ENCODE measurements around the gene ADD1.
"Not testable (repeated sequence)": the region's sequence is repeated elsewhere in the genome, so short reads cannot be mapped to it uniquely, and the experiment has no call there.

Gene ADD1

DNA sequence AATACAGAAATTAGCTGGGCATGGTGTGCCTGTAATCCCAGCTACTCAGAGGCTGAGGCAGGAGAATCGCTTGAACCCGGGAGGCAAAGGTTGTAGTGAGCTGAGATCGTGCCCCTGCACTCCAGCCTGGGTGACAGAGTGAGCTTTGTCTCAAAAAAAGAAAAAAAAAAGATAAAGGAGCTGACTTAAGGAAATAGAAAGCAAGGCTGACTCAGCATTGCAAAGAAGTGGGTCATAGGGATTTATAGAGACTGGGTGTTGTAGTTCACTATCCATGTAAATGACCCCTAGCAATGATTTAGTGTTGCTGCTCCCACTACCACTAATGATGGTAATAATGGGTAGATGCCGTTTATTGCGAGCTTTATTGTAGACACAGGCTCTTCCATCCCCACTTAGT is 47.6 kb downstream of the ADD1 start:
- DNase-seq: no peak

DNA sequence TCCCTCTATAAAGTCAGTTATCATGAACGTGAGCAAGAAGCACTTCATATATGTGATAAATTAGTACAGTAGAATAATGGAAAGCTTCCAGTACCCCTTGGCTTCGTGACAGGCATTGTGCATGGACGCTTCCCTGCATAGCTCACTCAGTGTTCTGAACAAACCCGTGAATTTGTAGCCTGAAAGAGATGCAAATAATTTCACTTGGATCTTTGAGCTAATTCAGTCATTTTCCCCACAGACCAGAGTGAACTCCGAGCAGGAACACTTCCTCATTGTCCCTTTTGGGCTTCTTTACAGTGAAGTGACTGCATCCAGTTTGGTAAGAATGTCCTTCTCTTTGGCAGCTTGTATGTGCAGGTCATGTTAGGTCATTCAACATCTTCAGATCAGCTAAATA is 50.1 kb downstream of the ADD1 start:
- DNase-seq: no peak

DNA sequence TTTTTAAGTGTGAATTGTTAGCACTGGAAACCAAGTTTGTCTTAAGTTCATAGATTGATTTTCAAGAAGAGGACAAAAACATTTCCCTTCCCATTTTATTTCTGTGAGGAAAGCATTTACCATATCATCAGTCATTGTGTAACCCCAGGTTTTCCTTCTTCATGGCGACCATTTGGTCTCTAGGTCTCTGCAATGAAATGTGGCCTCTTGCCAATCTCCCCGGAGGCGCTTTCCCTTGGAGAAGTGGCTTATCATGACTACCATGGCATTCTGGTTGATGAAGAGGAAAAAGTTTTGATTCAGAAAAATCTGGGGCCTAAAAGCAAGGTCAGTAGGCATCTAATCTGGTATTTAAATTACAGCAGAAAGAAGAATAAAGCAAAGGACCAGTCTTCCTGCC is 54.4 kb downstream of the ADD1 start:
- DNase-seq: no peak

DNA sequence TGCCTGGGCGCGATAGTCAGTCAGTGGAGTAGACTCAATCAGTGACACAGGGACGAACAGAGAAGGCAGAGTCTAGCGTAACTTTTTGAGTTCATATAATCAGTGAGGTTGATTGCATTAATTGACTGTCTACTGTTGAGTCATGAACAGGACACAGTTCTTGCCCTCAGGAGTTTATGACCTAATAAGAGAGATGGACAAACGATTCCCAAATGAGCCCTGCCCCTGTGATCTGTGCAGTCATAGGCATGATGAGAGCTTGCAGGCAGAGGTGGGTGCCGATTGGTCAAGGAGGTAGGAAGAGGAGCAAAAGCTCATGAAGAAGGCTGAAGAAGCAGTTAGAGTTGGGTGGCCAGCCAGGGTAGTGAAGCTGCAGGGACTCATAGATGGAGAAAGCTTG is 57.1 kb downstream of the ADD1 start:
- no peak for DNase-seq

DNA sequence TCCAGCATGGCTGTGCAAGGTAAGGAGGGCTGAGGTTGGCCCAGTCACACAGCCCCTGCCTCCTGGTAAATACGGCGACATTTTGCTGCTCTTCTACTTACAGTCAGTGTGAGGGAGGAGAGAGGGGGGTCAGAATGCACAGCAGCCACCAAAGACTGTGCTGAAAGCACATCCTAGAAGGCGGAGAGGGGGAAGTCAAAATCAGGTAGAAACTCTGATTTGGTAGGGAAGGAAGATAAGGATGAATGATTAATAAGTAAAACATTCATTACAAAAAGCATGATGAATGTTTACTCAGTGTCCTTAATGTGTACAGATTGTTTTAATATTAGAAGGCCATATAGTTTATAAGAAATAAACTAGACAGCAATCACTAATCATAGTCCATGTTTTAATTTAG is 57.5 kb downstream of the ADD1 start:
- no peak for DNase-seq

DNA sequence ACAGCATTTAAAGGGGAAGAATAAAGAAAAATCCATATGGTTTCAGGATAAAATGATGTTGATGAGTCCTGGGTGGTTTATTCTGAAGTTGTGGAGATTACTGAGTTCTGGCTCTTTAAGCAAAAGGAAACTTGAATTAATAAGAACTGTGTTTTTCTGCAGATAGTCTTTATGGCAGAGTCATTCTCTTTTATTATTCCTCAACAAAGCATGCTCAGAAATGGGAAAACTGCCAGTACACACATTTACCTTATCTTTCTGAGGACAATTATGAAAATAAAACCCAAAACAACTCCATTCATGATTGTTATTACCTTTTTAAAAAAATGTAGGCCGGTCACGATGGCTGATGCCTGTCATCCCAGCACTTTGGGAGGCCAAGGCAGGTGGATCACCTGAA is 58.5 kb downstream of the ADD1 start:
- DNase-seq: no peak

DNA sequence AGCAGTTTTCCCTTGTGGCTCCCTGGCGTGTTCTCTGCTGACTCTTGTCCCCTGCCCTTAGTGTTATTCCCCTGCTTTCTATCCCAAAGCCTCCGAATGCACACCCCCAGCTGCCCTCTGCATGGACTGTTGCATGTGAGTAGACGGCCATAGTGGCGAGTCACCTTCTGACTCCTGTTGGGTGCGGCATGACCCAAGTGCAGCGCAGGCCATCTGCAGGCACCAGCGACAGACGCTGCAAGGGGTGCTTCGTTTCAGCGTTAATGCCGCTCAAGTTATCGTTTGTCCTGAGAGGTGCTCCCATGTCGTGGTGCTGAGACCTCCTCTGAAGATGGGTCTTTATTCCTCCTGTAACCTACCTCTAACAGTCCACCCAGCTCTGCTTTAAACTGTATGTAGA is 61.9 kb downstream of the ADD1 start:
- no peak for DNase-seq

DNA sequence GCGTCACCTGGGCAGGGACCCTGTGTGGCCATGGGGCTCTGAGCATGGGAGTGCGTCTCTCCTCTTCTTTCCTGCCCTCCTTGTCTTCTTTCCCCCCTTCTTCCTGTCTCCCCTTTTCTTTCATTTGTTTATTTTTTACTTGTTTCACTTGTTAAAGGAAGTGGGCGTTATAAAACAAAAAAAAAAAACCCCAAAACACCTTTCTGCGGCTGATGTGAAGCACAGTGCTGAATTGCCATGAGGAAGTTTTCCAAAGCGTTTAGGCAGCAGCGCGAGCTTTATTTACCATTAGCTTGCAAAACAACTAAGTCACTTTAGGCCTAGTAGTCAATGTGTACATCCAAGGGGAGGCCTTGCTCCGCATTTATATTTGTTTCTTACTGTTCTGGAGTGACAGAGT is 62.6 kb downstream of the ADD1 start:
- no peak for DNase-seq

DNA sequence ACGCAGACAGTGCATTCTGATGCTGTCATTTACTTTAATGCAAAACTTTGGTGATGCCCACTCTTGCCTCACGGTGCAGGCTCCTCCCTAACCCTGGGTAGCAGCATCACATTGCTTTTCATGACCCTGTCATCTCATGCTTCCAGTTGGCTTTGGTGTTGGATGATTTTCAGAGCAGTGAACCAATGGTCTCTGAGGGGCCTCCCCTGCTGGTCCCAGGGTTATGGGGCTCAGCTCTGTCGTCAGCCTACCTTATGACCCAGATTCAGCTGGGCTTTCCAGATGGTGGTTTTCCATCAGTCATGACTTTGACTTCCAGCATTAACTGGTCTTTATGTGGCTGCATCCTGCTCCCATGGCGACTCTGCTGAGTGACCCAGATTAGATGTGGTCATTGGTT is 63.6 kb downstream of the ADD1 start:
- DNase-seq: no peak

DNA sequence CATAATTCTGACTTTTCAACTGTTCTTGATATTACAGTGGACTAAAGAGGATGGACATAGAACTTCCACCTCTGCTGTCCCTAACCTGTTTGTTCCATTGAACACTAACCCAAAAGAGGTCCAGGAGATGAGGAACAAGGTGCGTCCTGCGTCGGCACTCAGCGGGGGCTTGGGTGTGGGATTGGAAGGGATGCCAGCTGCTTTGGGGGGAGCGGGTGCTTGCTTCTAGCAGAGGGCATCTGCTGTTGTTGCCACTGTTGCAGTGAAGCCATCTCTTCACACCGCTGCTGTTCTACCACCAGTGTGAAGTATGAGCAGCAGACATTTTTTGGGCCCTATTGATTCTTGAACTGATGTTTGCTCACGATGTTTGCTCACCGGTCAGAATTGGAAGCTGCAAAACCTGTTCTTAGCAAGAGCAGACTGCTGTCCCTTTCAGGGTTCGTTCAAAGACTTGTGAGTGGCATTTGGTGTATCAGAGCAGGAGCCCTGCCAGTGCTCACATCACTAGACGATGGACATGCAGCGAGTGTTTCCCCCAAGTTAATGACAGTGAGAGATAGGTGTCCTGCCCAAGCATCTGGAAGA is 64.2 kb downstream of the ADD1 start:
- DNase-seq: no peak

DNA sequence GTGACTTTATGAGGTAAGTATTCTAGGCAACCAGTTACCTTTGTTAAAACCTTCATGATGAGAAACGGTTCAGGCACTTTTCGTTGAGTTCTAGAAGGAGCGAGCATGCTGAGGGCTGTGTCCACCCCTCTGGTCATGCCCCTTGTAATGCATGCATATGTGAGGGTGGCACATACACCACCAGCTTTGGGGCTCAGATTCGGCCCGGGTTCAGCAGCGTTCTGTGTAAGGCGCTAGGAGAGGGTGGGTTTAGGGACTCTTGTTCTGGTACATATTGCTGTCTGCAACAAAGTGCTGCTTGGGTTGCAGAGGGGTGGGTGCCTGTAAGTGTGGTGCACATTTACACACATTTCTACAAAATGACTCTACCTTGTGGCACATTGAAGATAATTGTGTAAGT is 65.0 kb downstream of the ADD1 start:
- no peak for DNase-seq

DNA sequence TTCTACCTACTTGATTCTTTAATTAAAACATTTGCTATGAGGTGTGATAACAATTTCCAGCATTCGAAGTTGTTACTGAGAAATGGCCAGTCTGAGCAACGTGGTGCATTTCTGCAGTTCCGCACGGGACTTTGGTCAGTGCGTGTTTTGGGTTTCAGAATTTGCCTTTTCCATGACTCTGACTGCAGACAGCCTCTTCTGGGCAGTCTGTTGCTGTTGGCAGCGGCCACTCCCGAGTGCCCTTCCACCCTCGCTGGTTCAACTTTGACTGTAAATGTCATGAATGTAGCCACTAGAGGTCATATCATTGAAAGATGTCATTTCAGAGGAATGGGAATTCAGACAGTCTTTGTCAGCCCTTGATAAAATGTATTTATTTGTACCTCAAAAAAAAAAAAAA is 65.9 kb downstream of the ADD1 start:
- DNase-seq: no peak

DNA sequence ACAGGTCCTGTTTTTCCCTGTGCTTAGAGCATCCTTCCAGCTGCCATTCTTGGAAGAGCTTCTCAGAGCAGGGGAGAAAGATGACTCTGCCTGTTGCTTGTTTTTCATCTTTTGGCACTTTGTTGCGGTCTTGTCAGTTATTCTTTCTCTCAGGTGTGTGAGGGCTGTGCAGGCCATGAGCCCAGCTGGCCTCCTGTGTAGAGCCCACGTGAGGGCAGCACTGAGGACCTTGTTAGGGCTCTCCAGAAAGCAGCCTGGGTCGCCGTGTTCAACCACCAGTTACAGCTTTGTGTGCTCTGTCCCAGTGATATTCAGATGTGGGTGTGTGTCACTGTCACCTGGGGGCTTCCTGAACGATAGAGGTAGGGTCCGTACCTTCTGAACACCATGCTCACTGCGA is 66.8 kb downstream of the ADD1 start:
- DNase-seq: no peak

DNA sequence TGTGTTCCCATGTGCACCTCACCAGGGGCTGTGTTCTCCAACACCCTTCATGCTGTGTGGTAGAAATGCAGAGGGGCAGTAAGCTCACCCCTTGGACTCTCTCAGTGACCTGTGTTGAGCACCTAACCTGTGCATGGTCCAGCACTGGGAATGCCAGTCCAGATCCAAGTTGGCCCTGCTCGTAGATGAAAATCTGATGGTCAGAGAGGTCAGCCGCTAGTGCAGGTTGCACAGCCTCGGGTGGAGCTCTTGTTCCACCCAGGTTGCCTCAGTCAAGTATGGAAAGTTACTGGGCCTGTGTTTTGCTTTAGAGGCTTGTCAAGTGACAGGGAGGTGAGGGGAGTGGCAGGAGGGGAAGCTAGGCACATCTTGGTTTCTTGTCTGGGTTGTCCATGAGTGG is 68.2 kb downstream of the ADD1 start:
- no peak for DNase-seq

DNA sequence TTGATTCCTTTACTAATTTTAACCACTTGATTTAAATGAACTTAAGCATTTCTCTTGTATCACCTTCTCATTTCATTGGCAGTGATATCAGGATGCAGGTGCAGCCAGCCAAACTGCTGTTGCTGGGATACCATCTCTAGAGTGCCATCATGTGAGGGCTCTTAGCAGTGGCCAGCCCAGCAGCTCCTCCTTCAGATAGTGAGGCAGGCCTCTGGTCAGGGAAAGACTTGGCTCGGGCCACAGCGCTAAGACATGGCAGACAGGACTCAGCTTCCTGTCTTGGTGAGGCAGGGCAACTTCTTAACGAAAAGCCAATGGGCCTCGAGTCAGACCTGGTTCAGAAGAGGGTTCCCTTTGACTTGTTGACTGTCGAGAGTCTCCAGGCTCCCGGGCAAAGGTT is 69.5 kb downstream of the ADD1 start:
- DNase-seq: no peak

DNA sequence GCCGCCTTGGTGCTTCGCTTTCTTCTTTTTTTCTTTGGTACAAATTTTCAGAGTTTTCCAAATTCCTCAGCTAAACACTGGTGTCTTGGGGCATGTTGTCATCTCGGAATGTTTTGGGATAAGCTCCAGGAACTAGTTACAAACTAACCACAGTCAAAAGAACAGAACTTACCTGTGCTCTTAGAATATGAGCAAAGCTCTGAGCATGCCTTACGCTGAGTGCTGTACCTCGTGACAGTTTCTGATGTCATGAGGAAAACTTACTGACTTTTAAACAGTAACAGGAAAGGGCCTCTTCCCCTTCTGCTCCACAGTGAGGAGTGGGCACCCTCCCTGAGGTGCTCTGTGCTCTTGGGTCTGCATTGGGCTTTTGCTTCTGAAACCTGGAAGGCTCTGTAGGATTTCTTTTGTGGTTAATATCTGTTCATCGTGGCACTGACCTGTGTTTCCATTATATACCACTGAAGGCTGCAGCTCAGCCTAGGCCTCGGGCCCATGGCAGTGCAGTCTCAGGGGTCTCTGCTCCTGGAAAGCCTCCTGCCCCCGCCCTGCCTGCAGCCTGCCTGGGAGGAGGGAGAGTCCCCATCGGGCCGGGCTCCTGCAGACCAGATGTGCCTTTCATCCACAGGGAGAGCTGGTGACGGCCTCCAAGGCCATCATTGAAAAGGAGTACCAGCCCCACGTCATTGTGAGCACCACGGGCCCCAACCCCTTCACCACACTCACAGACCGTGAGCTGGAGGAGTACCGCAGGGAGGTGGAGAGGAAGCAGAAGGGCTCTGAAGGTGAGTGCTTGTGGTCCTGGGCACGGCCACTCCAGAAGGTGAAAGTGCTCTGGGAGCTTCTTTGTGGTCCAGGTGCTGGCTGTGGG is 70.8 kb downstream of the ADD1 start:
- DNase-seq: no peak

DNA sequence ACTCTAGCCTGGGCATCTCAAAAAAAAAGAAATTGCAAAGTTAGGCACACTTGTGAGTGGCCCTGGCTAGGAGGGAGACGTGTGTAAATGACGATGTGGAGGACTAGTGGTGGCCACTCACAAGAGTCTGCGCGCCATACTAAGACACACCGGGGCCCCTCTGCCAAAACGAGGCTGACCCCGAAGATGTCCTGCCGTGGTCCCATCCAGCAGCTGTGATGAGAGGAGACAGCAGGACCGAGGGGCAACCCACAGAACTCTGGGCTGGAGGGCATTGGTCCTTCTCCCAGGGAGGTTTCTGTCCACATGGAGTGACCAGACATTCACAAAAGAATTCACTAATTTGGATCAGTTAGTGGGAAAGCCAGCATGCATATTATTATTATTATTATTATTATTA is 72.1 kb downstream of the ADD1 start:
- DNase-seq: no peak

DNA sequence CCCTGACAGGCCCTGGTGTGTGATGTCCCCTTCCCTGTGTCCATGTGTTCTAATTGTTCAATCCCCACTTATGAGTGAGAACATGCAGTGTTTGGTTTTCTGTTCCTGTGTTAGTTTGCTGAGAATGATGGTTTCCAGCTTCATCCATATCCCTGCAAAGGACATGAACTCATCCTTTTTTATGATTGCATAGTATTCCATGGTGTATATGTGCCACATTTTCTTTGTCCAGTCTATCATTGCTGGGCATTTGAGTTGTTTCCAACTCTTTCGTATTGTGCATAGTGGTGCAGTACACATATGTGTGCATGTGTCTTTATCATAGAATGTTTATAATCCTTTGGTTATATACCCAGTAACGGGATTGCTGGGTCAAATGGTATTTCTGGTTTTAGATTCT is 73.1 kb downstream of the ADD1 start:
- DNase-seq: not testable (repeated sequence)

DNA sequence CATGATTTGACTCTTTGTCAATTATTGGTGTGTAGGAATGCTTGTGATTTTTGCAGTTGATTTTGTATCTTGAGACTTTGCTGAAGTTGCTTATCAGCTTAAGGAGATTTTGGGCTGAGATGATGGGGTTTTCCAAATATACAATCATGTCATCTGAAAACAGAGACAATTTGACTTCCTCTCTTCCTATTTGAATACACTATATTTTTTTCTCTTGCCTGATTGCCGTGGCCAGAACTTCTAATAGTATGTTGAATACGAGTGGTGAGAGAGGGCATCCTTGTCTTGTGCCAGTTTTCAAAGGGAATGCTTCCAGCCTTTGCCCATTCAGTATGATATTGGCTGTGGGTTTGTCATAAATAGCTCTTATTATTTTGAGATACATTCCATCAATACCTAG is 74.7 kb downstream of the ADD1 start:
- not testable (repeated sequence) for DNase-seq

DNA sequence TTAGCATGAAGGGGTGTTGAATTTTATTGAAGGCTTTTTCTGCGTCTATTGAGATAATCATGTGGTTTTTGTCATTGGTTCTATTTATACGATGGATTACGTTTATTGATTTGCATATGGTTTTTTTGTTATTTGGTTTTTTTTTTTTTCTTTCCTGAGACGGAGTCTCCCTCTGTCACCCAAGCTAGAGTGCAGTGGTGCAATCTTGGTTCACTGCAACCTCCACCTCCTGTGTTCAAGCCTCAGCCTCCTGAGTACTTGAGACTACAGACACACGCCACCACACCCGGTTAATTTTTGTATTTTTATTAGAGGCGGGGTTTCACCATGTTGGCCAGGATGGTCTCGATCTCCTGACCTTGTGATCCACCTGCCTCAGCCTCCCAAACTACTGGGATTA is 75.1 kb downstream of the ADD1 start:
- DNase-seq: not testable (repeated sequence)

DNA sequence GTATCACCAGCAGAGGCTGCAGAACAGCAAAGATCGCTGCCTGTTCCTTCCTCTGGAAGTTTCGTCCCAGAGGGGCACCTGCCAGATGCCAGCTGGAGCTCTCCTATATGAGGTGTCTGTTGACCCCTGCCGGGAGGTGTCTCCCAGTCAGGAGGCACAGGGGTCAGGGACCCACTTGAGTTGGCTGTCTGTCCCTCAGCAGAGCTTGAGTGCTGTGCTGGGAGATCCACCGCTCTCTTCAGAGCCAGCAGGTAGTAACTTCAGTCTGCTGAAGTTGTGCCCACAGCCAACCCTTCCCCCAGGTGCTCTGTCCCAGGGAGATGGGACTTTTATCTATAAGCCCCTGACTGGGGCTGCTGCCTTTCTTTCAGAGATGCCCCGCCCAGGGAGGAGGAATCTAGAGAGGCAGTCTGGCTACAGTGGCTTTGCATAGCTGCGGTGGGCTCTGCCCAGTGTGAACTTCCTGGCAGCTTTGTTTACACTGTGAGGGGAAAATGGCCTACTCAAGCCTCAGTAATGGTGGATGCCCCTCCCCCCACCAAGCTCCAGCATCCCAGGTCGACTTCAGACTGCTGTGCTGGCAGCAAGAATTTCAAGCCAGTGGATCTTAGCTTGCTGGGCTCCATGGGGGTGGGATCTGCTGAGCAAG is 78.9 kb downstream of the ADD1 start:
- DNase-seq: not testable (repeated sequence)

DNA sequence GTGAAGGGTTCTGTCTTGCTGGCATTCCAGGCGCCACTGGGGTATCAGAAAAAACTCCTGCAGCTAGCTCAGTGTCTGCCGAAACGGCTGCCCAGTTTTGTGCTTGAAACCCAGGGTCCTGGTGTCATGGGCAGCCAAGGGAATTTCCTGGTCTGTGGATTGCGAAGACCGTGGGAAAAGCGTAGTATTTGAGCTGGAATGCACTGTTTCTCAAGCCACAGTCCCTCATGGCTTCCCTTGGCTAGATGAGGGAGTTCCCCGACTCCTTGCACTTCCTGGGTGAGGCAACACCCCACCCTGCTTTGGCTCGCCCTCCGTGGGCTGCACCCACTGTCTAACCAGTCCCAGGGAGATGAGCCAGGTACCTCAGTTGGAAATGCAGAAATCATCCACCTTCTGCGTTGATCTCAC is 79.5 kb downstream of the ADD1 start:
- no peak for DNase-seq

DNA sequence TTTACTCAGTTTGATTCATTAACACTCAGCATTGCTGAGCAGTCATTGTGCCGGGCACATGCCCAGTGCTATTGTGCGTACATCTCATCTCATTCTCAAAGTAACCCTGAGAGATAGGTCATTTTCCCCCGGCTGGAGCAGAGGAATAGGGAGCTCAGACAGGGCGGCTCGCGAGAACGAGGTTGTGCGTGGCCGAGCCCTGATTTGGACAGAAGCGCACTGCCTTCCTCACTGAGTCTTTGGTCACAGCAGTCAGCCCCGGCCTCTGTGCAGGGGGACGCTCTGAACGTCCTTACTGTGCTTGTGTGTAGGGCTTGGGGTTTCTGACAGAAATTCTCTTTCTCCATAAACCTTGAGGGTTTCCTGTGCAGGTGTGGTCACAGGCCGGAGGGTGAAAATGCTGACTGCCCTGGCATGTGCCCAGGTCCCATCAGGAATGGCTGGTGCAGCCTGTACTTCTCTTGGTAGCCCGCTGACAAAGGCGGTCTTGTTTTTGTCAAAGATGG is 80.1 kb downstream of the ADD1 start:
- DNase-seq: no peak

DNA sequence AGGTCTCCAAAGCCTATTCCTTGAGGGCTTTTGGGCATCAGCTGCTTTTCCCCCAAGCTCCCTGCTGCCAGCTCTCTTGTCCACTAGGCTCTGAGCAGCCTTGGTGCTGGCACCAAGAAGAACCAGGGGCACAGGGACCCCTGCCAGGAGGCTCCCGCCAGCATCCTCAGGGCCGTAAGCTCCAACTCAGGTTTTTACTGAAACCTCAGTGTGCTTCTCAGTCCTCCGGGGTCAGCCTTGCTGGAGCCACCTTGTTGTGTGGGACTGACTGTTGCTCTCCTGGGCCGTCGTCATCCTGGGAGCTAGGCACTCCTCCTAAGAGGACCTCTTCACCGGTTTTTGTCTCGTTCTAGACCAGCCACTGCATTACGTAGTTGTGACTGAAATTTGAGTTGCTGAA is 80.6 kb downstream of the ADD1 start:
- DNase-seq: no peak

Measured in effector CD8-positive, alpha-beta T cell (primary cell).